ENCODE measurements around the gene FETUB. TPM values are rescaled to one million over a fixed set of nuclear protein-coding genes. Genes with fewer than 3 reads are reported as not detected.

FETUB gene
- total RNA-seq, 1 experiment from 2014 or later = not detected

DNA sequence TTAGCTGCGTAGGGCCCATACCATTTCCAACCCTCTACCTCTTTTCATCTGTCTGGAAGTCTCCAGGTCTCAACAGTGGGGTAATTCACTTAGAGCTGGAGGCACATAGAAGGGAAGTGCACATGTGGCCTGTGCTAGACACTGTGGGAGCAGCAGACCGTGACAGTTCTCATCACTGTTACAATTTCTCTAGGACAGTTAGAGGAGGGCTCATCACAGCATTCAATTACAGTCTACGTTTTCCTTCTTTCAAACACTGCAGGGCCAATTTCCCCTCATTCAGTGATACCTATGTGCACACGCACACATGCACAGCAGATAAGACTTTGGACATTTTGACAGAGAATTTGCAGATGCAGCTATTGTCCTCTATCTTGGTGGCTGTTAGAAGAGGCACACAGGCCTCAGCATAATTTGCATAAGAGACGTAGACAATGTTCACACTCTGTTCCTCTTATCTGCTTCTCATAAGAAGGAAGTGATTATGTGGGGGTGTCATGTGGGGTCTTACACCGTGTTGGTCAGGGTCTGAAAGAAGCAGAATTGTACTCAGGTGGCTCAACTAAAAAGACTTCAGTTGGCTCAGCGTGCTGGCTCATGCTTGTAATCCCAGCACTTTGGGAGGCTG is 13.0 kb downstream of the FETUB start:
- Histone ChIP-seq H3F3A (ENCODE audit: insufficient read depth, low read depth) (no peaks in the 10 kb centered on the region), H2AFZ (no peak overlapping the region), H3K4me2 (no peak overlapping the region), H3K27me3 (ENCODE audit: insufficient read depth, low read depth) (no peaks in the 10 kb centered on the region; the same call in 1 of the 2 replicates), H3K4me3 (no peak overlapping the region), H3K9me2 (ENCODE audit: insufficient read depth) (no peaks in the 10 kb centered on the region), H3K27ac (no peak overlapping the region), H3K4me1 (replicated peaks; ENCODE audit: insufficient read depth) (no peaks in the 10 kb centered on the region), H3K36me3 (ENCODE audit: low read depth) (no peaks in the 10 kb centered on the region), H3K79me2 (ENCODE audit: low read depth) (no peaks in the 10 kb centered on the region), H3K9me3 (ENCODE audit: insufficient read depth, low read depth) (no peaks in the 10 kb centered on the region), H4K20me1 (ENCODE audit: insufficient read depth) (no peaks in the 10 kb centered on the region)
- POLR2A ChIA-PET (ENCODE audit: unreplicated experiment) = no interaction called here
- CTCF ChIA-PET = no interaction called here
- no TSS peak for BruUV-seq (replicated peaks)
- no peak for DNase-seq
- intact Hi-C loops (cut with micrococcal nuclease; ENCODE audit: unreplicated experiment) = no loop called here
- no peak for TF ChIP-seq EZH2 (IDR thresholded peaks at IDR 0.05; ENCODE audit: low read depth)

DNA sequence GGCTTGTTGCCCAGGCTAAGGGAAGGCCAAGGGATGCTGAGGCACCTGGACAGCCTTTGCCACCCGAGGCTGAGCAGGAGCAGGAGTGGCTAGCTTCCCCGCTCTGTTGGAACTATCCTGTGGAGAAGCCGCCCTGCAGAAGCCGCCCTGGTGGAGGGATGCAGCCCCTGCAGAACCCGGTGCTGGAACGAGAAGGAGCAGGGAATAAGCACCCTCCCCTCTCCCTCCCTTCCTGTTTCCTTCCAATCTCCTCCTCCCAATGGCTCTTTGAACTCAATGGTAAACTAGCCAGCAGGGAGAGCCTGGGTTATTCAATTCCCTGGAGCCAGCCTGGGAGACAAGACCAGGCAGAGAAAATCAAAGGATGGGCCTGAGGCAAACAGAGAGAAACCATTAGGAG is 13.8 kb downstream of the FETUB start:
- Histone ChIP-seq H4K20me1 (ENCODE audit: insufficient read depth) (no peaks in the 10 kb centered on the region), H3K9me3 (ENCODE audit: insufficient read depth, low read depth) (no peaks in the 10 kb centered on the region), H3K27ac (no peak overlapping the region), H3K4me3 (no peak overlapping the region), H2AFZ (no peak overlapping the region), H3F3A (ENCODE audit: insufficient read depth, low read depth) (no peaks in the 10 kb centered on the region), H3K27me3 (ENCODE audit: insufficient read depth, low read depth) (no peaks in the 10 kb centered on the region; the same call in 1 of the 2 replicates), H3K4me2 (no peak overlapping the region), H3K79me2 (ENCODE audit: low read depth) (no peaks in the 10 kb centered on the region), H3K4me1 (replicated peaks; ENCODE audit: insufficient read depth) (no peaks in the 10 kb centered on the region), H3K9me2 (ENCODE audit: insufficient read depth) (no peaks in the 10 kb centered on the region), H3K36me3 (ENCODE audit: low read depth) (no peaks in the 10 kb centered on the region)
- no TSS peak for BruUV-seq (replicated peaks)
- CTCF ChIA-PET = no interaction called here
- TF ChIP-seq EZH2 (IDR thresholded peaks at IDR 0.05; ENCODE audit: low read depth) = no peak
- TF ChIP-seq, protein P1, sequence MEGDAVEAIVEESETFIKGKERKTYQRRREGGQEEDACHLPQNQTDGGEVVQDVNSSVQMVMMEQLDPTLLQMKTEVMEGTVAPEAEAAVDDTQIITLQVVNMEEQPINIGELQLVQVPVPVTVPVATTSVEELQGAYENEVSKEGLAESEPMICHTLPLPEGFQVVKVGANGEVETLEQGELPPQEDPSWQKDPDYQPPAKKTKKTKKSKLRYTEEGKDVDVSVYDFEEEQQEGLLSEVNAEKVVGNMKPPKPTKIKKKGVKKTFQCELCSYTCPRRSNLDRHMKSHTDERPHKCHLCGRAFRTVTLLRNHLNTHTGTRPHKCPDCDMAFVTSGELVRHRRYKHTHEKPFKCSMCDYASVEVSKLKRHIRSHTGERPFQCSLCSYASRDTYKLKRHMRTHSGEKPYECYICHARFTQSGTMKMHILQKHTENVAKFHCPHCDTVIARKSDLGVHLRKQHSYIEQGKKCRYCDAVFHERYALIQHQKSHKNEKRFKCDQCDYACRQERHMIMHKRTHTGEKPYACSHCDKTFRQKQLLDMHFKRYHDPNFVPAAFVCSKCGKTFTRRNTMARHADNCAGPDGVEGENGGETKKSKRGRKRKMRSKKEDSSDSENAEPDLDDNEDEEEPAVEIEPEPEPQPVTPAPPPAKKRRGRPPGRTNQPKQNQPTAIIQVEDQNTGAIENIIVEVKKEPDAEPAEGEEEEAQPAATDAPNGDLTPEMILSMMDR (conservative IDR thresholded peaks at IDR 0.05) = no peak
- POLR2A ChIA-PET (ENCODE audit: unreplicated experiment) = no interaction called here
- intact Hi-C loops (cut with micrococcal nuclease; ENCODE audit: unreplicated experiment) = no loop called here
- DNase-seq = no peak

DNA sequence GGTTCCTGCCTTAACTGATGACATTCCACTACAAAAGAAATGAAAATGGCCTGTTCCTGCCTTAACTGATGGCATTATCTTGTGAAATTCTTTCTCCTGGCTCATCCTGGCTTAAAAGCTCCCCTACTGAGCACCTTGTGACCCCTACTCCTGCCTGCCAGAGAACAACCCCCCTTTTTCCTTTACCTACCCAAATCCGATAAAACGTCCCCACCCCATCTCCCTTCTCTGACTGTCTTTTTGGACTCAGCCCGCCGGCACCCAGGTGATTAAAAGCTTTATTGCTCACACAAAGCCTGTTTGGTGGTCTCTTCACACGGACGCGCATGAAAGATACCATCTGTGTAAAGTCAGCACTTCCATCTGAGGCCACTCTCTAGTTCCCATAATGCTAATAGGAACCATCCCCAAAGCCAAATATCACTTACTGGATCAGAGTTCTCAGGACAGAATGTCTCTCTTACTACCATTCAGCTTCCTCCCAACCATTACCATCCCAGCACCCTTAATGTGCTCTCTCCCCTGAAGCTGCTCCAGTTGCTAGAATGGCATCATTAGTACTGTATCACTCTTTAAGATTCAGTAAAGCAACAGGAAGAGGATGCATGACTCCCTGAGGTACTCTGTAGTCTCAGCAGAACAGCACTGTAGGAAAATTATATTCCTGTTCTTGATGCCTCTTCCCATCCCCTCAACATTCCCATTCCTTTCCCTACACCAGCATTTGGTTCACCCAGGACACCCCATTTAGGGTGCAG is 23.3 kb downstream of the FETUB start:
- Histone ChIP-seq H4K20me1 (ENCODE audit: insufficient read depth) (no peaks in the 10 kb centered on the region), H3K4me2 (no peak overlapping the region), H3K4me3 (no peak overlapping the region), H3K9me2 (ENCODE audit: insufficient read depth) (no peaks in the 10 kb centered on the region), H3K27me3 (ENCODE audit: insufficient read depth, low read depth) (no peaks in the 10 kb centered on the region; the same call in 1 of the 2 replicates), H2AFZ (no peak overlapping the region), H3F3A (ENCODE audit: insufficient read depth, low read depth) (no peaks in the 10 kb centered on the region; the same call in 1 of the 2 replicates), H3K36me3 (ENCODE audit: low read depth) (no peaks in the 10 kb centered on the region), H3K9me3 (ENCODE audit: insufficient read depth, low read depth) (no peaks in the 10 kb centered on the region; the same call in 1 of the 2 replicates), H3K27ac (no peak overlapping the region), H3K4me1 (replicated peaks; ENCODE audit: insufficient read depth) (no peaks in the 10 kb centered on the region), H3K79me2 (ENCODE audit: low read depth) (no peaks in the 10 kb centered on the region)
- no TSS peak for BruUV-seq (replicated peaks)
- intact Hi-C loops (cut with micrococcal nuclease; ENCODE audit: unreplicated experiment) = no loop called here
- POLR2A ChIA-PET (ENCODE audit: unreplicated experiment) = no interaction called here
- no peak for DNase-seq
- no peak for TF ChIP-seq EZH2 (IDR thresholded peaks at IDR 0.05; ENCODE audit: low read depth)
- TF ChIP-seq, protein P1 (conservative IDR thresholded peaks at IDR 0.05) = no peak
- CTCF ChIA-PET = no interaction called here

All from PC-9 (cell line).